NB4 (cell line): ENCODE measurements around the gene STRAP.

ENCODE experiments used
- POLR2A ChIP-seq: IDR thresholded peaks from 2 replicates; pipeline ENCODE4 v1.6.1; 2011; ENCODE audit warnings: mild to moderate bottlenecking; ENCODE audit not compliant: insufficient read length; ENCODE audit errors: extremely low read depth
- TF ChIP-seq, protein P1 (sequence below): IDR thresholded peaks from one replicate; pipeline ENCODE4 v1.5.1; 2012; ENCODE audit warnings: low read depth, low read length
- TF ChIP-seq, protein P2 (sequence below): IDR thresholded peaks from 2 replicates; pipeline ENCODE4 v1.6.1; 2011; ENCODE audit warnings: low read depth, low read length

DNA sequence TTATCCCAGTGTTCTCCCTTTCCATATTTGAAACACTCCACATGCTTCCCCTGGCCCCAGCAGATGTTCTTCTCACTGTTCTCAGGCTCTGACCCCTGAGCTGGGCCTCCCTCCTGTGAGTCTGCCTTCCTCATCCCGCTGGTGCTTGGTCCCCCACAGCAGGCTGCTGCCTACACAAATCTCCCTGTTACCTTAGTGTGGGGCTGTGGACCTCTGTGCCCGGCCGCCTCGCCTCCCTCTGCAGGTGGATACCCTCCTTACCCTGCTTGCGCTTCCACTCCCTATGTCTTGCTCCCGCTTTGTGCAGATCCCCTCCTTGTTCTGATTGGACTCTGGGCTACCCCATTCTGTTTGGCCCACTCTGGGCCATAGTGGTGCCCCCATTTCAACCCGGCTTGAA, 35.9 kb downstream of the STRAP start:
- no peak for TF ChIP-seq POLR2A
- TF ChIP-seq, protein P1, sequence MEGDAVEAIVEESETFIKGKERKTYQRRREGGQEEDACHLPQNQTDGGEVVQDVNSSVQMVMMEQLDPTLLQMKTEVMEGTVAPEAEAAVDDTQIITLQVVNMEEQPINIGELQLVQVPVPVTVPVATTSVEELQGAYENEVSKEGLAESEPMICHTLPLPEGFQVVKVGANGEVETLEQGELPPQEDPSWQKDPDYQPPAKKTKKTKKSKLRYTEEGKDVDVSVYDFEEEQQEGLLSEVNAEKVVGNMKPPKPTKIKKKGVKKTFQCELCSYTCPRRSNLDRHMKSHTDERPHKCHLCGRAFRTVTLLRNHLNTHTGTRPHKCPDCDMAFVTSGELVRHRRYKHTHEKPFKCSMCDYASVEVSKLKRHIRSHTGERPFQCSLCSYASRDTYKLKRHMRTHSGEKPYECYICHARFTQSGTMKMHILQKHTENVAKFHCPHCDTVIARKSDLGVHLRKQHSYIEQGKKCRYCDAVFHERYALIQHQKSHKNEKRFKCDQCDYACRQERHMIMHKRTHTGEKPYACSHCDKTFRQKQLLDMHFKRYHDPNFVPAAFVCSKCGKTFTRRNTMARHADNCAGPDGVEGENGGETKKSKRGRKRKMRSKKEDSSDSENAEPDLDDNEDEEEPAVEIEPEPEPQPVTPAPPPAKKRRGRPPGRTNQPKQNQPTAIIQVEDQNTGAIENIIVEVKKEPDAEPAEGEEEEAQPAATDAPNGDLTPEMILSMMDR = no peak
- TF ChIP-seq, protein P2, sequence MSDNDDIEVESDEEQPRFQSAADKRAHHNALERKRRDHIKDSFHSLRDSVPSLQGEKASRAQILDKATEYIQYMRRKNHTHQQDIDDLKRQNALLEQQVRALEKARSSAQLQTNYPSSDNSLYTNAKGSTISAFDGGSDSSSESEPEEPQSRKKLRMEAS = no peak
